Duodenal mucosa (tissue), 2 donors: ENCODE measurements around the gene SMIM41.

Experiments used
- H3K27ac ChIP-seq: one replicate; pipeline ENCODE4 v1.7.0; 2013; ENCODE audit warnings: low read depth, low read length
- H3K27me3 ChIP-seq, 2 donors: one replicate each; pipeline ENCODE4 v1.7.0; 2013; ENCODE audit warnings: low read length in 2 of 2, control low read depth in 1 of 2; ENCODE audit not compliant: insufficient read depth in 2 of 2, control insufficient read depth in 1 of 2
- H3K36me3 ChIP-seq, 2 donors: one replicate each; pipeline ENCODE4 v1.7.0; 2013; ENCODE audit warnings: low read length in 2 of 2, control low read depth in 1 of 2; ENCODE audit not compliant: insufficient read depth in 2 of 2, control insufficient read depth in 1 of 2
- H3K4me1 ChIP-seq, 2 donors: one replicate each; pipeline ENCODE4 v1.7.0; 2013; ENCODE audit warnings: low read length in 2 of 2, control low read depth in 1 of 2; ENCODE audit not compliant: insufficient read depth in 2 of 2, control insufficient read depth in 1 of 2
- H3K4me3 ChIP-seq, 2 donors: one replicate each; pipeline ENCODE4 v1.7.0; 2013; ENCODE audit warnings: low read length in 2 of 2, low read depth in 1 of 2
- H3K9ac ChIP-seq, 2 donors: one replicate each; pipeline ENCODE4 v1.7.0; 2013; ENCODE audit warnings: low read length in 2 of 2, low read depth in 1 of 2
- H3K9me3 ChIP-seq, 2 donors: one replicate each; pipeline ENCODE4 v1.7.0; 2013; ENCODE audit warnings: low read length in 2 of 2, control low read depth in 1 of 2; ENCODE audit not compliant: control insufficient read depth in 1 of 2

SMIM41 gene

GRCh38 chr12:52041035-52041434 lies 38.5 kb upstream of the SMIM41 start:
- H3K27me3 ChIP-seq = no peaks in the 10 kb centered on the region
- H3K4me3 ChIP-seq = no peak overlapping the region
- no peak overlapping the region for H3K9ac ChIP-seq
- no peaks in the 10 kb centered on the region for H3K36me3 ChIP-seq
- H3K27ac ChIP-seq = no peak overlapping the region
- peaks cover 26 to 32% of the 10 kb centered on the region in 2 donors for H3K4me1 ChIP-seq
- H3K9me3 ChIP-seq = no peaks in the 10 kb centered on the region

GRCh38 chr12:52041695-52042123 lies 37.8 kb upstream of the SMIM41 start:
- no peaks in the 10 kb centered on the region for H3K36me3 ChIP-seq
- peaks cover 25 to 33% of the 10 kb centered on the region in 2 donors for H3K4me1 ChIP-seq
- no peak overlapping the region for H3K9ac ChIP-seq
- H3K4me3 ChIP-seq = no peak overlapping the region
- no peaks in the 10 kb centered on the region for H3K9me3 ChIP-seq
- H3K27me3 ChIP-seq = no peaks in the 10 kb centered on the region
- H3K27ac ChIP-seq = no peak overlapping the region

GRCh38 chr12:52042706-52043385 lies 36.7 kb upstream of the SMIM41 start:
- no peak overlapping the region for H3K27ac ChIP-seq
- no peaks in the 10 kb centered on the region for H3K9me3 ChIP-seq
- no peaks in the 10 kb centered on the region for H3K36me3 ChIP-seq
- H3K27me3 ChIP-seq = no peaks in the 10 kb centered on the region
- peaks cover 25 to 28% of the 10 kb centered on the region in 2 donors for H3K4me1 ChIP-seq
- no peak overlapping the region for H3K4me3 ChIP-seq
- no peak overlapping the region for H3K9ac ChIP-seq

- peaks cover 25 to 28% of the 10 kb centered on the region in 2 donors for H3K4me1 ChIP-seq
Observed at GRCh38 chr12:52043386-52044212, 35.9 kb upstream of the SMIM41 start.

GRCh38 chr12:52044292-52044983 lies 35.1 kb upstream of the SMIM41 start:
- peak overlapping the region in 1 of 2 donors; percentile 12 for H3K9ac ChIP-seq
- H3K27ac ChIP-seq = peak overlapping the region; percentile 57
- H3K4me3 ChIP-seq = no peak overlapping the region
- no peaks in the 10 kb centered on the region for H3K36me3 ChIP-seq
- H3K4me1 ChIP-seq = peaks cover 25 to 28% of the 10 kb centered on the region in 2 donors
- no peaks in the 10 kb centered on the region for H3K9me3 ChIP-seq
- no peaks in the 10 kb centered on the region for H3K27me3 ChIP-seq

More at GRCh38 chr12:52043386-52044212, 35.9 kb upstream of the SMIM41 start:
- Histone ChIP-seq H3K4me3 (no peak overlapping the region), H3K9me3 (no peaks in the 10 kb centered on the region), H3K36me3 (no peaks in the 10 kb centered on the region), H3K27me3 (no peaks in the 10 kb centered on the region), H3K27ac (peak overlapping the region; percentile 57), H3K9ac (peak overlapping the region in 1 of 2 donors; percentile 12)

- H3K4me1 ChIP-seq = peaks cover 26 to 33% of the 10 kb centered on the region in 2 donors
- H3K27me3 ChIP-seq = no peaks in the 10 kb centered on the region
- peak overlapping the region; percentile 13 to 36 for H3K9ac ChIP-seq
- H3K4me3 ChIP-seq = no peak overlapping the region
- no peaks in the 10 kb centered on the region for H3K36me3 ChIP-seq
- no peaks in the 10 kb centered on the region for H3K9me3 ChIP-seq
- peak overlapping the region; percentile 30 for H3K27ac ChIP-seq
Observed at GRCh38 chr12:52045794-52046199, 33.7 kb upstream of the SMIM41 start.

- no peaks in the 10 kb centered on the region for H3K36me3 ChIP-seq
- no peak overlapping the region for H3K27ac ChIP-seq
- no peaks in the 10 kb centered on the region for H3K9me3 ChIP-seq
- H3K27me3 ChIP-seq = no peaks in the 10 kb centered on the region
- peaks cover 26 to 31% of the 10 kb centered on the region in 2 donors for H3K4me1 ChIP-seq
- H3K4me3 ChIP-seq = no peak overlapping the region
- H3K9ac ChIP-seq = no peak overlapping the region
Observed at GRCh38 chr12:52046859-52047258, 32.6 kb upstream of the SMIM41 start.

- Histone ChIP-seq H3K4me3 (no peak overlapping the region), H3K9me3 (no peaks in the 10 kb centered on the region), H3K4me1 (peaks cover 35 to 50% of the 10 kb centered on the region in 2 donors), H3K27me3 (no peaks in the 10 kb centered on the region), H3K36me3 (peaks cover under 1 to 2% of the 10 kb centered on the region in 2 donors), H3K27ac (no peak overlapping the region), H3K9ac (no peak overlapping the region)
Observed at GRCh38 chr12:52049286-52049685, 30.2 kb upstream of the SMIM41 start.

GRCh38 chr12:52049688-52050087 lies 29.8 kb upstream of the SMIM41 start:
- Histone ChIP-seq H3K4me3 (no peak overlapping the region), H3K9ac (peak overlapping the region; percentile 93 to 98), H3K4me1 (peaks cover 35 to 50% of the 10 kb centered on the region in 2 donors), H3K27ac (no peak overlapping the region), H3K36me3 (peaks cover 3 to 6% of the 10 kb centered on the region in 2 donors), H3K27me3 (no peaks in the 10 kb centered on the region), H3K9me3 (no peaks in the 10 kb centered on the region)
